ENCODE results near the gene BDKRB1. TPM values are rescaled to one million over a fixed set of nuclear protein-coding genes. Genes with fewer than 3 reads are reported as not detected.
A peak's percentile ranks its signal among the peaks of the same experiment; 100 is the strongest.

Gene BDKRB1
- polyA plus RNA-seq, 2 of the 4 experiments (the other 2 are of a cell fraction): 2.8 to 3.5 TPM

DNA sequence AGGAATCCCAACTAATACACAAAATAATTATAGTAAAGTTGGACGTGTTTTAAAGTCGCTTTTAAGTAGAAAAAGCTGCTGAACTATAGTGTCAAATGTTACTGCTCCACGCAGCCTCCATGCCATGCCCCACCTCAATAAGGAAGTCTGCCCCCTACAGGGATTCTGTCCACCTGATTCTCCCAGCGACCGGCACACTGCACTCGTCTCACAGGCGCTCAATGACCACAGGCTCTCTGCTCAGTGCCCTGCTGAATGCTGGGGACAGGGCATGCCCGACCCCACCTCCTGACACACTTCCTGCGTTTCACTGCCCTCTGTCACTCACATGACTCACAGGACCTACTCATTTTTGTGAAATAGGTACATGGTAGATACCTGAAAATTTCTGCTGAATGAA lies 48.9 kb downstream of the BDKRB1 start:
- Histone ChIP-seq H3K9me3 (no peaks in the 10 kb centered on the region), H3K4me2 (no peak overlapping the region), H3K27ac (no peak overlapping the region), H3K4me3 (no peak overlapping the region), H3K4me1 (peaks cover 36% of the 10 kb centered on the region)
- FAIRE-seq: no peak
- ATAC-seq: peak in 1 of 2 experiments; percentile 67; a peak in 3 of 6 replicates
- DNase-seq (ENCODE audit: low read depth in 1 of 2, low spot score in 1 of 2): peak in 1 of 2 experiments; percentile 27
- WGBS (ENCODE audit: missing lambda C conversion rate): 69% methylated on average over 9 of the region's 9 CpGs
- POLR2A ChIA-PET: no interaction called here
- CTCF ChIA-PET: interaction anchor here (0.7 to 1.3 kb wide), 2 partner anchors 120 to 204 kb away, joined by 3 to 5 read pairs; no protein-coding TSS in a partner anchor
- no peak for TF ChIP-seq RARB (CRISPR knock-in tag; IDR thresholded peaks at IDR 0.05)
- no peak for TF ChIP-seq NFE2L2 (conservative IDR thresholded peaks at IDR 0.05; ENCODE audit: low read length)
- no peak for TF ChIP-seq GATA3 (IDR thresholded peaks at IDR 0.05; ENCODE audit: borderline replicate concordance)
- TF ChIP-seq PHF8 (IDR thresholded peaks at IDR 0.05; ENCODE audit: borderline replicate concordance, low read depth): no peak
- TF ChIP-seq, protein P1, sequence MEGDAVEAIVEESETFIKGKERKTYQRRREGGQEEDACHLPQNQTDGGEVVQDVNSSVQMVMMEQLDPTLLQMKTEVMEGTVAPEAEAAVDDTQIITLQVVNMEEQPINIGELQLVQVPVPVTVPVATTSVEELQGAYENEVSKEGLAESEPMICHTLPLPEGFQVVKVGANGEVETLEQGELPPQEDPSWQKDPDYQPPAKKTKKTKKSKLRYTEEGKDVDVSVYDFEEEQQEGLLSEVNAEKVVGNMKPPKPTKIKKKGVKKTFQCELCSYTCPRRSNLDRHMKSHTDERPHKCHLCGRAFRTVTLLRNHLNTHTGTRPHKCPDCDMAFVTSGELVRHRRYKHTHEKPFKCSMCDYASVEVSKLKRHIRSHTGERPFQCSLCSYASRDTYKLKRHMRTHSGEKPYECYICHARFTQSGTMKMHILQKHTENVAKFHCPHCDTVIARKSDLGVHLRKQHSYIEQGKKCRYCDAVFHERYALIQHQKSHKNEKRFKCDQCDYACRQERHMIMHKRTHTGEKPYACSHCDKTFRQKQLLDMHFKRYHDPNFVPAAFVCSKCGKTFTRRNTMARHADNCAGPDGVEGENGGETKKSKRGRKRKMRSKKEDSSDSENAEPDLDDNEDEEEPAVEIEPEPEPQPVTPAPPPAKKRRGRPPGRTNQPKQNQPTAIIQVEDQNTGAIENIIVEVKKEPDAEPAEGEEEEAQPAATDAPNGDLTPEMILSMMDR (IDR thresholded peaks at IDR 0.05): 0 out of 3 replicates have a peak, but pooled peaks have one; percentile 20

DNA sequence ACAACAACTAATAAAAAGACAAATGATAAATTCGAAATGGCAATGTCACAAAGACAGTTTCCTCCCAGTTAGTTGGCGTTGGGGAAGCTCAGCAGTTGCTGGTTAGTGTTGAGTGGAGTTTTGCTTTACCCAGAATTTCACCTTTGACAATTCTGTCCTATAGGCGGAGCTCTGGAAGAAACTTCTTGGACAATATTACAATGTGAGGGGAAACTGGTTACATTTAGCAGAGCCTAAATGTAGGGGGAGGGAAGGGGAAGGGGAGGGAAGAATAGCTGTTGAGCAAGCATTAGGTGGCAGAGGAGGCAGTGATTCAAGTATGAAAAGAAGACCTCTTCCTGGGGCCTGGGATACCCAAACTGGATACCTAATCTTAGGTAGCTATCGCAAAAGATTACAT lies 51.4 kb downstream of the BDKRB1 start:
- ChIA-PET POLR2A (interaction anchor here (0.7 kb wide), 1 partner anchor 176 kb away, joined by 5 read pairs; no protein-coding TSS in a partner anchor), CTCF (interaction anchor here (0.7 to 2.5 kb wide), 10 partner anchors 11 to 209 kb away, joined by 3 to 23 read pairs (median 4); no protein-coding TSS in a partner anchor)
- no peaks in the 10 kb centered on the region for H3K9me3 ChIP-seq
- no peak for FAIRE-seq
- WGBS (ENCODE audit: missing lambda C conversion rate): 43% methylated on average over 4 of the region's 4 CpGs
- H3K4me1 ChIP-seq: peaks cover 47% of the 10 kb centered on the region
- TF ChIP-seq NR3C1 (IDR thresholded peaks at IDR 0.05): no peak
- TF ChIP-seq, protein P1 (IDR thresholded peaks at IDR 0.05): peak; percentile 33; the same call in 1 of the 3 replicates
- H3K27ac ChIP-seq: peak overlapping the region in 1 of 2 experiments; percentile 13; a peak in 1 of 6 replicates
- peak overlapping the region; percentile 25; the same call in 1 of the 3 replicates for H3K4me2 ChIP-seq
- H3K4me3 ChIP-seq: no peak overlapping the region
- DNase-seq (ENCODE audit: low read depth in 1 of 2, low spot score in 1 of 2): peak; percentile 18 to 39
- ATAC-seq: peak; percentile 59 to 62; a peak in 4 of 6 replicates

DNA sequence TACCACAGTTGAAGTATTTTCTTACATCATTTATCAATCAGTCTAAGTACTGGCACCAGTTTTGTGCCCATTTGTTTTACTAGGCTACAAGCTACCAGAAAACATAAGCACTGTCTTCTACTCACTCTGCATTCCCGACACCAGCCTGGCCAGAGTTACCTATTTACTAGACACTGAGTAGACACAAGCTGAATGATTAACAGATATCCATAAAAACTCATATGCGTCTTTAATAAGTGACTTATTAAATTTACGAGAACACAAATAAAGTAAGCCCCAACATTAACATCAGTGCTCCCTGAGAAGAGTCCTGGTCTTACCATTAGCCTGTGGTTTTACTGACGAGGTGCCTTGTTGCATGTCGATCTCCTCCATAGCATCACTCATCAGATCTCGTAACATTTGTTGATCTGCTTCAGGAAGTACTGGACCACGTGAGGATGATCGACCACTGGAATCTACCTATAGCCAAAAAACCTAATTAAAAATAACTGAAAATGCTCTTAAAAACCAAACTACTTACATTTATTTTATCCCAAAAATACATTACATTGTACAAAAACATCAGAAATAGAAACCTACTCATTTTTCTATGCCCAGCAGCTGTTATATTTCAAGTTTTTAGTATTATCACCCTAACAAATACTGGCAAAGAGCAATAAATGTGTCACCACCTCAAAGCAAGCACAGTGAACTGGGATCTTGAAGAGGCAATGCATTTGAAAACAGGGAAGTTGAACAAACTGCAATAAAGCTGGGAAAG lies 53.3 kb downstream of the BDKRB1 start:
- peak; percentile 13 to 72 for DNase-seq (ENCODE audit: low read depth in 1 of 2, low spot score in 1 of 2)
- H3K4me2 ChIP-seq: peak overlapping the region; percentile 78
- CTCF ChIA-PET: interaction anchor here (0.9 to 2.5 kb wide), 7 partner anchors 13 to 309 kb away, joined by 3 to 23 read pairs (median 3); no protein-coding TSS in a partner anchor
- H3K4me1 ChIP-seq: peaks cover 40% of the 10 kb centered on the region
- no peaks in the 10 kb centered on the region for H3K9me3 ChIP-seq
- peak; percentile 77 to 87 for ATAC-seq
- peak overlapping the region; percentile 19; the same call in 2 of the 3 replicates for H3K4me3 ChIP-seq
- WGBS (ENCODE audit: missing lambda C conversion rate): 4% methylated on average over 8 of the region's 8 CpGs
- POLR2A ChIA-PET: no interaction called here
- FAIRE-seq: peak; percentile 92
- TF ChIP-seq, protein P2, sequence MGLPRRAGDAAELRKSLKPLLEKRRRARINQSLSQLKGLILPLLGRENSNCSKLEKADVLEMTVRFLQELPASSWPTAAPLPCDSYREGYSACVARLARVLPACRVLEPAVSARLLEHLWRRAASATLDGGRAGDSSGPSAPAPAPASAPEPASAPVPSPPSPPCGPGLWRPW (IDR thresholded peaks at IDR 0.05): no peak
- TF ChIP-seq, protein P3, sequence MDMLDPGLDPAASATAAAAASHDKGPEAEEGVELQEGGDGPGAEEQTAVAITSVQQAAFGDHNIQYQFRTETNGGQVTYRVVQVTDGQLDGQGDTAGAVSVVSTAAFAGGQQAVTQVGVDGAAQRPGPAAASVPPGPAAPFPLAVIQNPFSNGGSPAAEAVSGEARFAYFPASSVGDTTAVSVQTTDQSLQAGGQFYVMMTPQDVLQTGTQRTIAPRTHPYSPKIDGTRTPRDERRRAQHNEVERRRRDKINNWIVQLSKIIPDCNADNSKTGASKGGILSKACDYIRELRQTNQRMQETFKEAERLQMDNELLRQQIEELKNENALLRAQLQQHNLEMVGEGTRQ (IDR thresholded peaks at IDR 0.05): peak; percentile 58
- H3K27ac ChIP-seq: peak overlapping the region; percentile 60 to 74

DNA sequence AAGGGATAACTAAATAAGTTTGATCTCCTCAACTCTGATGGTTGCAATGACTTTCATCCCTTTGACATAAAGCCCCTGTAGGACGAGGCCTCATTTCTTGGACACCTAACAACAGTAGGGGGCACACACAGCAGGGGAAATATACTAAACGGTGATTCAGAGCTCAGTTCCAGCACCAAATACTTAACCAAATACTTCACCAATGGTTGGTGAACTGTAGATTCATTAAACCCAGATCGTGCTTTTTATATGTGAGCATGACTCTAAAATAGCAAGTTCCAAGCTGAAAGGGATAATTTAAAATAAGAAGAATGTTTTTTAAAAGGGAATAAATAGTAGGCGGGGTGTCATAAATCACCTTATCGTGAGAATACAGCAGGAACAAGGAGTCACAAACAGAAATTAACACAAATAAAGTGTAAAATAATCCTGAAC lies 53.9 kb downstream of the BDKRB1 start:
- TF ChIP-seq SMC3 (IDR thresholded peaks at IDR 0.05): 0 out of 3 replicates have a peak, but pooled peaks have one; percentile 37
- no peak for TF ChIP-seq CBX8 (IDR thresholded peaks at IDR 0.05)
- TF ChIP-seq BHLHE40 (IDR thresholded peaks at IDR 0.05; ENCODE audit: low read depth, low read length): no peak
- peak; percentile 34 to 56; a peak in 3 of 5 replicates for TF ChIP-seq RAD21 (conservative IDR thresholded peaks at IDR 0.05 in 1 of 2, IDR thresholded peaks at IDR 0.05 in 1 of 2)
- TF ChIP-seq MAFK (IDR thresholded peaks at IDR 0.05; ENCODE audit: partially characterized antibody): no peak
- TF ChIP-seq, protein P1 (IDR thresholded peaks at IDR 0.05): peak; percentile 35
- TF ChIP-seq TP53 (CRISPR knock-in tag; IDR thresholded peaks at IDR 0.05): no peak
- peak; percentile 8 to 44 for DNase-seq (ENCODE audit: low read depth in 1 of 2, low spot score in 1 of 2)
- CTCF ChIA-PET: interaction anchor here (0.7 to 1.6 kb wide), 8 partner anchors 9 to 309 kb away, joined by 3 to 4 read pairs (median 3); no protein-coding TSS in a partner anchor
- POLR2A ChIA-PET: no interaction called here
- ATAC-seq: peak; percentile 72 to 82; a peak in 5 of 6 replicates
- Histone ChIP-seq H3K4me2 (peak overlapping the region; percentile 78), H3K9me3 (no peaks in the 10 kb centered on the region), H3K4me3 (no peak overlapping the region; the same call in 2 of the 3 replicates), H3K4me1 (peaks cover 39% of the 10 kb centered on the region), H3K27ac (peak overlapping the region; percentile 60 to 74)
- FAIRE-seq: peak; percentile 63
- 31% methylated on average over 5 of the region's 5 CpGs for WGBS (ENCODE audit: missing lambda C conversion rate)
